ENCODE results near the gene EDEM3. TPM values are rescaled to one million over a fixed set of nuclear protein-coding genes. Genes with fewer than 3 reads are reported as not detected.
"Not testable (repeated sequence)": the region's sequence is repeated elsewhere in the genome, so short reads cannot be mapped to it uniquely, and the experiment has no call there.

EDEM3 gene
- polyA plus RNA-seq, 1 donor from 2014 or later = 49.5 TPM

GRCh38 chr1:184684285-184685074, 70.2 kb downstream of the EDEM3 start:
- Histone ChIP-seq H2AFZ (ENCODE audit: low read depth, low read length) (no peak overlapping the region), H3F3A (ENCODE audit: insufficient read depth, low read length, poor library complexity, severe bottlenecking) (no peaks in the 10 kb centered on the region), H3K79me2 (replicated peaks; ENCODE audit: insufficient read depth, low read length) (no peaks in the 10 kb centered on the region), H3K27ac (ENCODE audit: low read length) (no peak overlapping the region), H3K4me3 (ENCODE audit: low read length) (no peak overlapping the region), H3K27me3 (ENCODE audit: insufficient read depth, low read depth, low read length) (no peaks in the 10 kb centered on the region), H3K9ac (ENCODE audit: low read length) (no peak overlapping the region), H3K9me2 (ENCODE audit: insufficient read depth, low read length) (no peaks in the 10 kb centered on the region), H4K20me1 (ENCODE audit: insufficient read depth) (no peaks in the 10 kb centered on the region), H3K9me3 (ENCODE audit: low read length) (no peaks in the 10 kb centered on the region), H3K4me2 (ENCODE audit: low read length) (no peak overlapping the region), H3K36me3 (ENCODE audit: insufficient read depth, low read length) (no peaks in the 10 kb centered on the region)
- TF ChIP-seq EP300 (conservative IDR thresholded peaks at IDR 0.05; ENCODE audit: poor library complexity, severe bottlenecking) (no peak), RAD21 (conservative IDR thresholded peaks at IDR 0.05) (no peak), SMC3 (conservative IDR thresholded peaks at IDR 0.05; ENCODE audit: poor library complexity) (no peak), MXI1 (conservative IDR thresholded peaks at IDR 0.05; ENCODE audit: poor library complexity, severe bottlenecking) (no peak), TAF1 (IDR thresholded peaks at IDR 0.05; ENCODE audit: low read depth) (no peak), POLR2AphosphoS5 (IDR thresholded peaks at IDR 0.05) (no peak), CTCF (IDR thresholded peaks at IDR 0.05; ENCODE audit: poor library complexity, severe bottlenecking) (no peak), REST (IDR thresholded peaks at IDR 0.05; ENCODE audit: borderline replicate concordance) (no peak), EZH2 (IDR thresholded peaks at IDR 0.05; ENCODE audit: borderline replicate concordance, insufficient read depth, low read length, poor library complexity, severe bottlenecking) (no peak)

- Histone ChIP-seq H3K9me2 (ENCODE audit: insufficient read depth, low read length) (no peaks in the 10 kb centered on the region), H2AFZ (ENCODE audit: low read depth, low read length) (no peak overlapping the region), H3K27ac (ENCODE audit: low read length) (no peak overlapping the region)
These were observed 71.7 kb downstream of the EDEM3 start for GRCh38 chr1:184682956-184683355.

GRCh38 chr1:184680611-184681225, 73.9 kb downstream of the EDEM3 start:
- H3F3A ChIP-seq (ENCODE audit: insufficient read depth, low read length, poor library complexity, severe bottlenecking); H3K79me2 ChIP-seq (replicated peaks; ENCODE audit: insufficient read depth, low read length); H4K20me1 ChIP-seq (ENCODE audit: insufficient read depth); H3K36me3 ChIP-seq (ENCODE audit: insufficient read depth, low read length); H2AFZ ChIP-seq (ENCODE audit: low read depth, low read length); H3K9me3 ChIP-seq (ENCODE audit: low read length); H3K4me3 ChIP-seq (ENCODE audit: low read length); H3K27me3 ChIP-seq (ENCODE audit: insufficient read depth, low read depth, low read length); H3K9ac ChIP-seq (ENCODE audit: low read length); H3K4me2 ChIP-seq (ENCODE audit: low read length); H3K9me2 ChIP-seq (ENCODE audit: insufficient read depth, low read length); H3K27ac ChIP-seq (ENCODE audit: low read length): not testable (repeated sequence)

More at GRCh38 chr1:184682956-184683355, 71.7 kb downstream of the EDEM3 start:
- H3K79me2 ChIP-seq (replicated peaks; ENCODE audit: insufficient read depth, low read length) = no peaks in the 10 kb centered on the region
- no peak for TF ChIP-seq POLR2AphosphoS5 (IDR thresholded peaks at IDR 0.05)
- H3K27me3 ChIP-seq (ENCODE audit: insufficient read depth, low read depth, low read length) = no peaks in the 10 kb centered on the region
- H3K9me3 ChIP-seq (ENCODE audit: low read length) = no peaks in the 10 kb centered on the region
- H4K20me1 ChIP-seq (ENCODE audit: insufficient read depth) = no peaks in the 10 kb centered on the region
- H3K4me3 ChIP-seq (ENCODE audit: low read length) = no peak overlapping the region
- H3F3A ChIP-seq (ENCODE audit: insufficient read depth, low read length, poor library complexity, severe bottlenecking) = no peaks in the 10 kb centered on the region
- H3K4me2 ChIP-seq (ENCODE audit: low read length) = no peak overlapping the region
- no peak overlapping the region for H3K9ac ChIP-seq (ENCODE audit: low read length)
- no peaks in the 10 kb centered on the region for H3K36me3 ChIP-seq (ENCODE audit: insufficient read depth, low read length)

- H3K9me2 ChIP-seq (ENCODE audit: insufficient read depth, low read length); H3K36me3 ChIP-seq (ENCODE audit: insufficient read depth, low read length); H4K20me1 ChIP-seq (ENCODE audit: insufficient read depth); H3K4me3 ChIP-seq (ENCODE audit: low read length); H3K9ac ChIP-seq (ENCODE audit: low read length); H3K27me3 ChIP-seq (ENCODE audit: insufficient read depth, low read depth, low read length); H3K4me2 ChIP-seq (ENCODE audit: low read length); H3F3A ChIP-seq (ENCODE audit: insufficient read depth, low read length, poor library complexity, severe bottlenecking); H2AFZ ChIP-seq (ENCODE audit: low read depth, low read length); H3K79me2 ChIP-seq (replicated peaks; ENCODE audit: insufficient read depth, low read length); H3K9me3 ChIP-seq (ENCODE audit: low read length); H3K27ac ChIP-seq (ENCODE audit: low read length): not testable (repeated sequence)
These were observed 75.2 kb downstream of the EDEM3 start for GRCh38 chr1:184679472-184679871.
